ENCODE measurements around the gene DUSP2. TPM values are rescaled to one million over a fixed set of nuclear protein-coding genes. Genes with fewer than 3 reads are reported as not detected.

Gene DUSP2
- total RNA-seq, 2 experiments from 2014 or later: 47.7 to 50.2 TPM

GRCh38 chr2:96130483-96130882, 14.8 kb downstream of the DUSP2 start:
- no peak for DNase-seq
- Mint-ChIP-seq H3K4me1 (peaks cover 6% of the 10 kb centered on the region), H3K27me3 (no peaks in the 10 kb centered on the region), H3K4me3 (no peak overlapping the region), H3K27ac (peak overlapping the region; percentile 54), H3K36me3 (no peaks in the 10 kb centered on the region), H3K9me3 (no peaks in the 10 kb centered on the region)
- POLR2A ChIA-PET: interaction anchor here (1.2 kb wide), 1 partner anchor 13 kb away, joined by 3 read pairs; no protein-coding TSS in a partner anchor
- ATAC-seq (ENCODE audit: low read depth): no peak

DNA sequence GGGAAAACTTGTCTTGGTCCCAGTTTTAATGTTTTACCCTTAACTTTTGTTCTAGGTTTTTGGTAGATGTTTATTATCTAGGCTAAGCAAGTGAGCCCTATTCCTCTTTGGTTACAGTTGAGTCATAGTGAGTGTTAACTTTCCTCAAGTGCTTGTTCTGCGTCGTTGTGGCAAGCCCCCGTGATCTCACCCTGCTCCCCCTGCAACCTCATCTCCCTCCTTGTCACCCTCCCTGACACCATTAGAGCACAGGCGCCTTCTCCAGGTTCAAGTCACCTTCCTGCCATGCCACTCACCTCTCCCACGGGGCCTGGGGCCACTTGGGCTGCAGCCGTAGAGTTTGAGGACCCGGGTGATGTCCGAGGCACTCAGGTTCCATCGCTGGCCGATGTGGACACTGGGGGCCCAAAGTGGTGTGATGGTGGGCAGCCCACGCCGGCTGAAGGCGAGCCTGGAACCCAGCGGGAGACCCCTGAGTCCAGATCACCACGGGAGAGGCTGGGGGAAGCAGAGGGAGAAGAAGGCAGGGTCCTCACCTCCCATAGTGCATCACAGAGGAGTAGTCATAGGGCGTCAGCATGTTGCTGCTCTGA, 15.6 kb downstream of the DUSP2 start:
- H3K4me3 Mint-ChIP-seq: no peak overlapping the region

GRCh38 chr2:96128456-96128855, 16.8 kb downstream of the DUSP2 start:
- Mint-ChIP-seq H3K36me3 (no peaks in the 10 kb centered on the region), H3K4me1 (peaks cover 6% of the 10 kb centered on the region), H3K27ac (no peak overlapping the region), H3K4me3 (no peak overlapping the region), H3K27me3 (no peaks in the 10 kb centered on the region), H3K9me3 (no peaks in the 10 kb centered on the region)
- ATAC-seq (ENCODE audit: low read depth) (no peak), DNase-seq (no peak)
- POLR2A ChIA-PET: no interaction called here

More for the DNA sequence above, 15.6 kb downstream of the DUSP2 start:
- Mint-ChIP-seq H3K27me3 (no peaks in the 10 kb centered on the region), H3K4me1 (peaks cover 6% of the 10 kb centered on the region), H3K27ac (no peak overlapping the region), H3K36me3 (no peaks in the 10 kb centered on the region), H3K9me3 (no peaks in the 10 kb centered on the region)
- POLR2A ChIA-PET: interaction anchor here (1.2 kb wide), 1 partner anchor 14 kb away, joined by 3 read pairs; no protein-coding TSS in a partner anchor
- DNase-seq (no peak), ATAC-seq (ENCODE audit: low read depth) (no peak)

DNA sequence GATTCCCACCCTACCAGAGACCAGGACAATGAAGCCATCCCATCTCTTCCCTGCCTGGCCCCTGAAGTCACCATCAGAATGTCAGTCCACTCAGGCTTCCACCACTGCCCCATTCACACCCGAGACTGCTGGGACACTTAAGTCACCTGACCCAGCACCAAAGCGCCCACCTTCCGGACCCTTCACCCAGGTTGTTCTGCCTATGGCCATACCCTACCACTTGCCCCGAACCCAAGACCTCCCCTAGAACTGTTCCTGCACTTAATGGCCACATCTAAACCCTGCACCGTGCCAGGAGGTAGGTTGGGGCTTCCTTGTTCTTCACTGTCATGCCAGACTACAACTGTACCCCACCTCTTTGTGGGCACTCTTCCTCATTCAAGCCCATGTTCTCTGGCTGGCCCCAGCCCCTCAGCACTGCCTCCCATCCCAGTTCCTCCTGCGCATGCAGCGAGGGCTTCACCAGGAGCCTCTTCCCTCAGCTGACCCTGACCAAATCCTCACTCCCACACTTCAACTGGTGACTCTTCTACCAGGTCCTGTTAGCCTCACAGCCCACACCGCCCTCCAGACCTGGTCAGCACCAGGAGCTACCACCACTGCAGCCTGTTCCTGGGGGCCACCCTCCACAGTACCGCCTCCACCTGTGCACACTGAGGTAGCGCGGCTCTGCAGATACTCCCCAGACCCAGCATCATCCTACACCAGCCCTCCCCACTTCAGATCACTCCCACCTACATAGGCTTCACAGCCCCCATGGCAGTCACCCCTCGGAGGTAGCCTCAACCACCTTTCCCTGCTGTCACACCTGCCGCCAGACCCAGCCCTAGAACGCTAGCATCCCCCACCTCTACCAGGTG, 20.6 kb downstream of the DUSP2 start:
- H3K27me3 Mint-ChIP-seq: peaks cover 16% of the 10 kb centered on the region
- DNase-seq (no peak), ATAC-seq (ENCODE audit: low read depth) (no peak)
- POLR2A ChIA-PET: no interaction called here
- H3K4me1 Mint-ChIP-seq: peaks cover 12% of the 10 kb centered on the region
- no peaks in the 10 kb centered on the region for H3K36me3 Mint-ChIP-seq
- H3K9me3 Mint-ChIP-seq: no peaks in the 10 kb centered on the region
- no peak overlapping the region for H3K27ac Mint-ChIP-seq
- no peak overlapping the region for H3K4me3 Mint-ChIP-seq

DNA sequence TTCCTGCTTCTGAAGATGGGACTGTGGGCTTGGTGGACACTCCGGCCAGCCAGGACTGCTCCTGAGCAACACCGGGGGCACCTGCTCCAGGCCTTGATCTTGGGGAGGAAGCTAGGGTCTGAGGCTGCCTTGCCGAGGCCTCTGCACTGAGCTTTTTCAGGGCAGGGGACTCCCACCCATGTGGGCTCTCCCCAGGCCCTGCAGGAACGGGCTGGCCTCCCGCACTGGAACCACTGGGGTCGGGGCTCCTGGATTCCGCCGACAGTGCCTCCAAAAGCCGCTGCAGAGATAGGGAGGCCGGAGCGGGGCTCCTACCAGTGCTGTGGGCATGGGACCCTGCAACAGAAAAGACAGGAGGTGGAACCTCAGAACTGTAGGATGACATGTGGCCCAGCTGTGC, 21.3 kb downstream of the DUSP2 start:
- ATAC-seq (ENCODE audit: low read depth) (no peak), DNase-seq (no peak)
- Mint-ChIP-seq H3K4me3 (no peak overlapping the region), H3K4me1 (peaks cover 12% of the 10 kb centered on the region), H3K27me3 (peaks cover 17% of the 10 kb centered on the region), H3K9me3 (no peaks in the 10 kb centered on the region), H3K27ac (no peak overlapping the region), H3K36me3 (no peaks in the 10 kb centered on the region)
- POLR2A ChIA-PET: no interaction called here

GRCh38 chr2:96123290-96123689, 21.9 kb downstream of the DUSP2 start:
- POLR2A ChIA-PET: no interaction called here
- ATAC-seq (ENCODE audit: low read depth): no peak
- Mint-ChIP-seq H3K27ac (no peak overlapping the region), H3K27me3 (peaks cover 18% of the 10 kb centered on the region), H3K36me3 (no peaks in the 10 kb centered on the region), H3K9me3 (no peaks in the 10 kb centered on the region), H3K4me3 (no peak overlapping the region), H3K4me1 (peaks cover 12% of the 10 kb centered on the region)
- no peak for DNase-seq

DNA sequence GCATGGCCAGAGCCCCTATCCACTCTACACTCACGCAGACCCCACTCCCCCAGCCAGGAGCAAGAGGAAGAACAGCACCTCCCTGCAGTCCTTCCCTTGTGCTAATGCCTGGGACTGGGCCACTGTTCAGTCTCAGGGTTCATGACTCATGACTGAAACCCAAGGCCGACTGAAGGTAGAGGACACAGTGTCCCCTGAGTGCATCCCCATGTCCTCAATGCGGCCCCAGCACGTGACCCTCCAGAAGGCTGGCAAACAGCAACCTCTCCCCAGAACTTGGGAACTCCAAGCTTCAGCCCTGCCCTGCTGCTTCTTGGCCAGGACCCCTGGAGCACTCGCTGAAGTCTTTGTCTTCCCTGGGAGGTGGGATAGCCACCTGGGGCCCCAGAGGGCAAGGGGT, 22.8 kb downstream of the DUSP2 start:
- no peak for ATAC-seq (ENCODE audit: low read depth)
- no peak overlapping the region for H3K27ac Mint-ChIP-seq
- DNase-seq: no peak
- H3K36me3 Mint-ChIP-seq: no peaks in the 10 kb centered on the region
- peaks cover 24% of the 10 kb centered on the region for H3K27me3 Mint-ChIP-seq
- H3K9me3 Mint-ChIP-seq: no peaks in the 10 kb centered on the region
- POLR2A ChIA-PET: no interaction called here
- peaks cover 12% of the 10 kb centered on the region for H3K4me1 Mint-ChIP-seq
- H3K4me3 Mint-ChIP-seq: no peak overlapping the region

- Mint-ChIP-seq H3K9me3 (no peaks in the 10 kb centered on the region), H3K4me1 (peaks cover 14% of the 10 kb centered on the region), H3K4me3 (no peak overlapping the region), H3K36me3 (no peaks in the 10 kb centered on the region), H3K27ac (no peak overlapping the region), H3K27me3 (peaks cover 24% of the 10 kb centered on the region)
- ATAC-seq (ENCODE audit: low read depth) (no peak), DNase-seq (no peak)
- POLR2A ChIA-PET: no interaction called here
Measured at GRCh38 chr2:96121414-96121813, 23.8 kb downstream of the DUSP2 start.

- POLR2A ChIA-PET: no interaction called here
- no peak overlapping the region for H3K4me3 Mint-ChIP-seq
- no peak for DNase-seq
Measured at GRCh38 chr2:96120991-96121390, 24.2 kb downstream of the DUSP2 start.

DNA sequence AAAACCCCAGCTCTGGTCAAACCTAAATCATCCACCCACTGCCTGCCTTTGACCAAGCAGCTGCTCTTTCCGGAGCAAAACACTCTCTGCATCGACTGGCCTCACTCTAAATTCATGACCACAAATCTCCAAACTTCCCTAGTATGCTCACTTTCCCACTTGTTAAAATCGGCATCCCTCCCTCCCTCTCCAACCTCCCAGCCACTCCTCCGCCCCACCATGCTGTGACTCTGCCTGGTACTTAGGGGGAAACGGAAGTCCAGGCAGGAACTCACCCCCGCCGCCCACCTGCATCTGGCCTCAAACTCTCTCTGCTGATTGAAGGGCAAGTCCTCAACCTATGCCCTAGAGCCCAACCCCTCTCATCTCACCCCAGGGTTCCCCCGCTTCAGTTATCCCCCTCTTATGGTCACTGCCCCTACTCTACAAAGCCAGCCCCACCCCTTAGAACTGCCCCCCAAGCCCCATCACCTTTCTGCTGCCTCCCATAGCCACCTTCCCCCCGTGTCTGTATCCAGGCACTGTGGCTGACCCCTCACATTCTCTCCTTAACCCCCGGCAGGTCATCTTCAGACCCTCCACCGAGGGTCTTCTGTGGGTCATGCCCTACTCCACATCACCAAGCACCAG, 25.0 kb downstream of the DUSP2 start:
- no peaks in the 10 kb centered on the region for H3K9me3 Mint-ChIP-seq
- peaks cover 31% of the 10 kb centered on the region for H3K27me3 Mint-ChIP-seq
- DNase-seq: no peak
- H3K4me3 Mint-ChIP-seq: no peak overlapping the region
- H3K27ac Mint-ChIP-seq: no peak overlapping the region
- POLR2A ChIA-PET: no interaction called here
- peaks cover 17% of the 10 kb centered on the region for H3K4me1 Mint-ChIP-seq
- no peak for ATAC-seq (ENCODE audit: low read depth)
- H3K36me3 Mint-ChIP-seq: no peaks in the 10 kb centered on the region

More at GRCh38 chr2:96120991-96121390, 24.2 kb downstream of the DUSP2 start:
- ATAC-seq (ENCODE audit: low read depth): no peak
- H3K4me1 Mint-ChIP-seq: peaks cover 14% of the 10 kb centered on the region
- no peaks in the 10 kb centered on the region for H3K36me3 Mint-ChIP-seq
- H3K27ac Mint-ChIP-seq: no peak overlapping the region
- peaks cover 24% of the 10 kb centered on the region for H3K27me3 Mint-ChIP-seq
- H3K9me3 Mint-ChIP-seq: no peaks in the 10 kb centered on the region

DNA sequence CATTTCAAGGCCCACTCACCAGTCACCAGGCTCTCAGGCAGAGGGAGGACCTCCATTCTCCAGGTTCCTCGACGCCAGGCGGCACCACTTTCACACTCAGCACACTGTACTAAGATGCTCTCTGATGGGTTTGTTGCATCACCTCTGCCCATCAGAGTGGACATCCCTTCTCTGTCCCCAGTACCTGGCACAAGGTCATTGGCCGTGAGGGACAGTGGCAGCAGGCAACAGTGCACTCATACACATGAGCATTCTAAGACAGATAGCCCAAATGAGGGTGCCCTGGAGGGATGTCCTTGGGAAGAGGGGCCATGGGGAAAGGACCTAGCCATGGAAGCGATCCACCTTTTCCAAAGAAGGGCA, 25.9 kb downstream of the DUSP2 start:
- no peaks in the 10 kb centered on the region for H3K9me3 Mint-ChIP-seq
- no peak for ATAC-seq (ENCODE audit: low read depth)
- POLR2A ChIA-PET: no interaction called here
- DNase-seq: no peak
- H3K4me3 Mint-ChIP-seq: no peak overlapping the region
- peaks cover 33% of the 10 kb centered on the region for H3K27me3 Mint-ChIP-seq
- no peaks in the 10 kb centered on the region for H3K36me3 Mint-ChIP-seq
- H3K4me1 Mint-ChIP-seq: peaks cover 17% of the 10 kb centered on the region
- H3K27ac Mint-ChIP-seq: no peak overlapping the region

DNA sequence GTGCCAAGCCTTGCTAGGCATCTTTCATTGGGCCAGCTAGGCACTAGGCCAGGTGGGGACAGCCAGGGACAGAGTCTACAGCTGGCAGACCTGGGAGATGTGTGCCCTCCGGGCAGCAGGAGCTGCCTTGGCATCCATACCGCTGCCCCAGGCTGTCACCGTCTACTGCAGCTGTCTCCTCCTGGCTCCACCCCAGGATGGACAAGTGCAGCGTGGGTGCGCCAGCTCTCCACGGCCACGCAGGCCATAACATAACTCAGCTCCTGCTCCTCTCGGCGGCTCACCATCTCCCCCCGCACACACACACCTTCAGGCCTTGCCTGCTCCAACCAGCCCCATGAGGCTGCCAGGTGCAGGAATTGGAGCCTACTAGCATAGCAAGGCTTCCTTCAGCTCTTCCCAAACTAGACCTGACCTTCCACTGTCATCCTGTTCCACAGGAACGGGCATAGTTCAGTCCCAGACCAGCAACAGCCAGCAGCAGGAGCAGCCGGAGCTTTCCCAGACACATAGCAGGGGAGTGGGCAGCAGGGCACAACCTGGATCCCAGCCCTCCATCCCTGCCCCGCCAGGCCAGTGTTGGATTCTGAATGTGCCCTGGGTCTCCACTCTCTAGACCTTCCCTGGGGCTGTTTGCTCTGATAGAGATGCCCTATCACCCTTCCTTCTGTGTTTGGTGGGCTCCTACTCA, 26.4 kb downstream of the DUSP2 start:
- no peak overlapping the region for H3K4me3 Mint-ChIP-seq

More for the DNA sequence above, 26.4 kb downstream of the DUSP2 start:
- DNase-seq (peak; percentile 32), ATAC-seq (ENCODE audit: low read depth) (no peak)
- POLR2A ChIA-PET: no interaction called here
- Mint-ChIP-seq H3K4me1 (peaks cover 17% of the 10 kb centered on the region), H3K27ac (peak overlapping the region; percentile 46), H3K36me3 (no peaks in the 10 kb centered on the region), H3K27me3 (peaks cover 33% of the 10 kb centered on the region), H3K9me3 (no peaks in the 10 kb centered on the region)
